Muscle layer of colon (tissue), 2 donors: ENCODE results near the gene LRRC32.

Source experiments
- H3K27ac ChIP-seq: one replicate; pipeline ENCODE4 v1.7.0; 2013; ENCODE audit warnings: low read depth, mild to moderate bottlenecking, low read length, moderate library complexity
- H3K27me3 ChIP-seq, 2 donors: one replicate each; pipeline ENCODE4 v1.7.0; 2013; ENCODE audit warnings: low read length in 2 of 2, mild to moderate bottlenecking in 2 of 2; ENCODE audit not compliant: insufficient read depth in 2 of 2, control insufficient read depth in 1 of 2
- H3K36me3 ChIP-seq: one replicate; pipeline ENCODE4 v1.7.0; 2013; ENCODE audit warnings: mild to moderate bottlenecking, low read length; ENCODE audit not compliant: insufficient read depth
- H3K4me1 ChIP-seq: one replicate; pipeline ENCODE4 v1.7.0; 2013; ENCODE audit warnings: mild to moderate bottlenecking, low read length; ENCODE audit not compliant: insufficient read depth
- H3K4me3 ChIP-seq, 2 donors: one replicate each; pipeline ENCODE4 v1.7.0; 2013; ENCODE audit warnings: low read length in 2 of 2, low read depth in 1 of 2, mild to moderate bottlenecking in 1 of 2, moderate library complexity in 1 of 2
- H3K9ac ChIP-seq: one replicate; pipeline ENCODE4 v1.7.0; 2013; ENCODE audit warnings: low read length
- H3K9me3 ChIP-seq: one replicate; pipeline ENCODE4 v1.7.0; 2013; ENCODE audit warnings: mild to moderate bottlenecking, low read length
- donor health status: abdominal sarcoma.
- donor health status: Adenocarcinoma of cecum.

Gene LRRC32

DNA sequence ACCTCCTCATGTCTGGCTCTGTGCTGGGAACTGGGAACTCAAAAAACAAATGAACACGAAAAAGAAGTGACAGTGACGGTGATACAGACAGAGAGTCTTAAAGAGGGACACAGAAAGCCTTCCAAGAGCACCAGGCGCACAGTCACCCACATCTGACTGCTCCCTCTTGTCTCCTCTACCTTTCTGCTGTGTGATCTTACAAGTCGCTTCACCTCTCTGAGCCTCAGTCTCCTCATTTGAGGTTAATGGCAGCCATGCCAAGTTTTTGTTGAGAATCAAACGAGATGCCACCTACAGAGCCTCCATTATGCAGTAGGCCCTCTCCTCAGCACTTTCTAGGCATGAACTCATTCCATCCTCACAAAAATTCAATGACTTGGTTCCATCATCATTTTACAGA, 3.7 kb downstream of the LRRC32 start:
- Histone ChIP-seq H3K4me1 (peaks cover 30% of the 10 kb centered on the region), H3K27ac (no peak overlapping the region), H3K27me3 (peaks cover 8 to 10% of the 10 kb centered on the region in 2 donors), H3K9me3 (no peaks in the 10 kb centered on the region), H3K4me3 (peak overlapping the region in 1 of 2 donors; percentile 23), H3K36me3 (no peaks in the 10 kb centered on the region), H3K9ac (no peak overlapping the region)

DNA sequence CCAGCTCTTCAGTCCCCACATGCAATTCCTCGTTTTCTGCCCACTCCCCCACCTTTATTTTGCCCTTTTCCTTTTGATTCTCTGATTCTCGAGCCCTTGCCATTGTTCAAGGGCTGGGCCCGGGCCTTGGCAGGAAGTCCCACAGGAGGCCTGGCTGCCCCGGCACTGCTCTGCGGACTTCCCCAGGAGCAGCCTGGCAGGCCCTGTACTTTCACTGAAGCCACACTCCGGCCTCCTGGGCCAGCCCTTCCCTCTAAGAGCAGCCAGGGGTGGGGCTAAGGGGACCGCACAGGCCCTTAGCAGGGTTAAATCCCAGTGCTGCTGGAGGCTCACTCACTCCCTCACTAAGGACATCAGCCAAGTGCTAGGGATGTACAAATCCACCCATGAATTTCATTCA, 4.1 kb downstream of the LRRC32 start:
- Histone ChIP-seq H3K27ac (no peak overlapping the region), H3K27me3 (peaks cover 8 to 10% of the 10 kb centered on the region in 2 donors), H3K9ac (no peak overlapping the region), H3K4me1 (peaks cover 30% of the 10 kb centered on the region), H3K36me3 (no peaks in the 10 kb centered on the region), H3K9me3 (no peaks in the 10 kb centered on the region), H3K4me3 (peak overlapping the region in 1 of 2 donors; percentile 23)

DNA sequence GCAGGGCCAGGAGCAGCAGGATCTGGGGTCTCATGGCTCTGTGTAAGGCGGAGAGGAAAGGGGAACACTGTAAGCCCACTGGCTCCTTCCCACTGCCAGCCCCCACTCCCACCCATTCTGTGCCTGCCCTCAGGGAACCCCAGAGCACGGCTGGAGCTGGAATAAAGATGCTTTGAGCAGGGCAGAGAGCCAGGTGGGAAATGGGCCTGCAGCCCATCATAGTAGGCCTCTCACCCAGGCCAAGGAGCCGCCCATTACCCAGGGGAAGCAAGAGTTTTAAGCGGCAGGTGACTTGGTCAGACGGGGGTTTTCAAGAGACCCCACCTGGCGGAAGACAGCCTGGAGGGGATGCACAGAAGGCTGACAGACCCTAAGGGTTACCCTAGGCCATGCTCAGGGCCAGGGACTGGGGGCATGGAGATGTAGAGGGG, 4.6 kb downstream of the LRRC32 start:
- Histone ChIP-seq H3K36me3 (no peaks in the 10 kb centered on the region), H3K9ac (no peak overlapping the region), H3K9me3 (no peaks in the 10 kb centered on the region), H3K4me1 (peaks cover 30% of the 10 kb centered on the region), H3K27ac (no peak overlapping the region), H3K27me3 (peaks cover 8 to 10% of the 10 kb centered on the region in 2 donors), H3K4me3 (peak overlapping the region in 1 of 2 donors; percentile 23)

DNA sequence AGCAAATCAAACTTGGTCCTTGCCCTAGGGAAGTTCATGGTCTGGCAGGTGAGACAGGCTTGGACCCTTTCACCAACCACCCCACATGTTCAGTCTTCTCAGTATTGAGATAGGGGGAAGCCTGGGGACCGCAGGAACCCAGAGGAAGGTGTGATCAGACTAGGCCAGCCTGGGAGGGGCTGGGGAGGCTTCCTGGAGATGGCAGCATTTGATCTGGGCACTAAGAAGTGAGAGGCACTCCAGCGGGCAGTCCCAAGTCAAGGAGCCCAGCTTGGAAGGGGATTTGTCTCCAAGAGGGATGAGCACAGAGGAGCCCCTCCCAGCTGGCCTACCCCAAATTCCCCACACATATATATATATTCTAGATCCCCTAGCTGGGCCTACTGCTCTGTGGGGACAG, 5.4 kb downstream of the LRRC32 start:
- Histone ChIP-seq H3K36me3 (no peaks in the 10 kb centered on the region), H3K4me1 (peaks cover 27% of the 10 kb centered on the region), H3K27ac (no peak overlapping the region), H3K9me3 (no peaks in the 10 kb centered on the region), H3K27me3 (peaks cover 4 to 6% of the 10 kb centered on the region in 2 donors), H3K9ac (no peak overlapping the region), H3K4me3 (no peak overlapping the region)

DNA sequence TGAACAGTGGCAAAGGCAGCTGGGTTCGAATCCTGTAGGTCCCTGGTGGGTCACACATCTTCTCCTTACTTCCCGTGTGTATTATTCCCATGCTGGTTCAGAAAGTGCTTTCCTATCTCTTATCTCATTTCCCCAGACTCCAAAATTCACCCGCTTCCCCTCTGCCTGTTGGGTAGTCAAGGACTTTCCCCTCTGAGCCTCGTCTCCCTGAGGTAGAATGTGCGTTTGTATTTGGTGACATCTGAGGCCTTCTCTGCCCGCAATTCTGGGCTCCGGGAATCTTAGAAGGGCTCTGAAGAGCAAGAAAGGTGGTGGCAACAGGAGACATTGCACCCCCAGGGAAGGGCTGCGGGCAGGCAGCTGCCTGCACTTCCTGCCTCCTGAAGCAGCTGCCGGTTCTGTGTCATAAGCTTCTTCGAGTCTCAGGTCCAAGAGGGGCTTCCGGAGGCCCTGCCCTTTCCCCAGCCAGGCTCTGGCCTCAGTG, 5.9 kb downstream of the LRRC32 start:
- Histone ChIP-seq H3K27ac (no peak overlapping the region), H3K36me3 (no peaks in the 10 kb centered on the region), H3K4me3 (no peak overlapping the region)

DNA sequence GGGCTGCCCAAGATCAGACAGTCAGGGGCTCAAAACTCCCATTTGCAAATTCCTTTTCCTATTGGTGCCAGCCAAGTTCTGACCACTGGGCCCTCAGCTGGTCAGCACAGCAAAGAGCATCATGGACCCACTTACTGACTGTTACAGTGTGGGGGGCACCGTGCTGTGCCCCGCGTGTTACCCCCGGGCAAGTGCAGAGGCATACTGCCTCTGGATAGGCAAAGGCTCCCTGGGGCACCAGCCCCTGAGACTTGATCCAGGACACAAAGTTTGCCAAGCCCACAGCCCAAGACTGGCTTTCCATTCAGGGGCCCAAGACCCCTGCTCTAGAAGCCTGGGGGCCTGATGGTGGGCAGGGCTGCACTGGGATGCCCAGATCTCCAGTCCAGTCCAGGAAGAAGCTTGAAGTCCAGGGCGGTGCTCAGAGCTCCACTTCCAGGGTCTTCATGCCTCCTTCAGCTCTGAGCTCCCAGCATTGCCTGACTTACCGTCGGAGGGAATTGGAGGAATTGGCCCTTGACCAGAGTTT, 6.6 kb downstream of the LRRC32 start:
- H3K4me3 ChIP-seq, result no peak overlapping the region
- H3K9ac ChIP-seq, result no peak overlapping the region
- no peaks in the 10 kb centered on the region for H3K36me3 ChIP-seq
- H3K27ac ChIP-seq, result no peak overlapping the region
- no peaks in the 10 kb centered on the region for H3K9me3 ChIP-seq
- H3K4me1 ChIP-seq, result peaks cover 20% of the 10 kb centered on the region
- no peaks in the 10 kb centered on the region for H3K27me3 ChIP-seq

More for the DNA sequence above, 5.9 kb downstream of the LRRC32 start:
- H3K9me3 ChIP-seq, result no peaks in the 10 kb centered on the region
- H3K27me3 ChIP-seq, result peaks cover under 1% of the 10 kb centered on the region in 2 donors
- H3K9ac ChIP-seq, result no peak overlapping the region
- peaks cover 22% of the 10 kb centered on the region for H3K4me1 ChIP-seq

DNA sequence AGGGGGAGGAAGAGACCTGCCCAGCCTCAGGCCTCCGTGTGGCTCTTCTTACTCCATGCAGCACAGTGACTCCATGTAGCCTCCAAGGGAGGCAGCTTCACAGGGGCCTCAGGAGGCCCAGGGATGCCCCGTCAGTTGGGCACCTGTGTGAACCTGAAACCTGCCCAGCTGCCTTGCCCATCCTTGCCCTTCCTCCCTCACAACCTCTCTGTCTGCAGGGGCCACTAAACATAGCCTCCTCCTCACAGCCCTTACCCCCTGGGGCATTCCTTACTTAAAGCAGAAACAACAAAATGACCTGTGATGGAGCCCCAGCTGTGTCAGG, 7.1 kb downstream of the LRRC32 start:
- H3K4me3 ChIP-seq, result no peak overlapping the region
- no peaks in the 10 kb centered on the region for H3K36me3 ChIP-seq
- H3K27me3 ChIP-seq, result no peaks in the 10 kb centered on the region
- H3K4me1 ChIP-seq, result peaks cover 20% of the 10 kb centered on the region
- H3K9me3 ChIP-seq, result no peaks in the 10 kb centered on the region
- H3K9ac ChIP-seq, result no peak overlapping the region
- no peak overlapping the region for H3K27ac ChIP-seq

DNA sequence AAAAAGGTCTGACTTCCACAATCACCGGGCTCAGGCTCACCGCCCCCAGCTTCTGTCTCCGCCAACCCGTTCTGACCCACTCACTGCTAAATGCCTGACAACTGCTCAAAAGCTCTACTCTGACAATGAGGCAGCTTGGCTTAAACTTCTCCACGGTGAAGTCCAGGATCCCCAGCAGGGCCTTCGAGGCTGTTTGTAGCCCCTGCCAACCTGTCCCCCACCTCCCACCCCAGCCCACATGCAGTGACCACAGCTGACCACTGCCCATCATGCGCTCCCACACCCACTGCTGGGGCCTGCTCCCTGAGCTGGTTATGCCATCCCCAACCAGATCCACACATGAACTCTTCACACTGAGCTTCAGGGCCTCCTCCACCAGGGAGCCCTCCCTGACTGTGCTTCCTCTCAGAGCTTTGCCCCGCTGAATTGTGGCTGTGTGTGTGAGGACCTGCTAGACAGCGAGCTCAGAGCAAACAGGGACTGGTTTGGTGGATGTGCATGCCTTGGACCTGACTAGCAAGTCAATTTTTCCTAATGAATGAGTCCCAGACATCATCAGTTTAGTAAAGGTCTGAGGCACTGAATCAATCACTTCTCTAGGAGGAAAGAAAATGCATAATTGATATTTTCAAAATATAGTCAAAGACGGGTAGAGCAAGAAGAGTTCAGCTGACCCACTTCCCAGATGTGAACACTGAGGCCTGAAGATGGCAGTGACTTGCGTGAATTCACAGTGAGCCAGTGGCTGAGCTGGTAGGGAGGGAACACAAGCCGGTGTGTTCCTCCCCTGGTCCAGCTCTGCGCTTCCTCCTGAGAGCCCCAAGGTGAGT, 7.7 kb downstream of the LRRC32 start:
- Histone ChIP-seq H3K9ac (no peak overlapping the region), H3K36me3 (no peaks in the 10 kb centered on the region), H3K4me1 (peaks cover 20% of the 10 kb centered on the region), H3K4me3 (no peak overlapping the region), H3K9me3 (no peaks in the 10 kb centered on the region), H3K27ac (no peak overlapping the region), H3K27me3 (no peaks in the 10 kb centered on the region)

DNA sequence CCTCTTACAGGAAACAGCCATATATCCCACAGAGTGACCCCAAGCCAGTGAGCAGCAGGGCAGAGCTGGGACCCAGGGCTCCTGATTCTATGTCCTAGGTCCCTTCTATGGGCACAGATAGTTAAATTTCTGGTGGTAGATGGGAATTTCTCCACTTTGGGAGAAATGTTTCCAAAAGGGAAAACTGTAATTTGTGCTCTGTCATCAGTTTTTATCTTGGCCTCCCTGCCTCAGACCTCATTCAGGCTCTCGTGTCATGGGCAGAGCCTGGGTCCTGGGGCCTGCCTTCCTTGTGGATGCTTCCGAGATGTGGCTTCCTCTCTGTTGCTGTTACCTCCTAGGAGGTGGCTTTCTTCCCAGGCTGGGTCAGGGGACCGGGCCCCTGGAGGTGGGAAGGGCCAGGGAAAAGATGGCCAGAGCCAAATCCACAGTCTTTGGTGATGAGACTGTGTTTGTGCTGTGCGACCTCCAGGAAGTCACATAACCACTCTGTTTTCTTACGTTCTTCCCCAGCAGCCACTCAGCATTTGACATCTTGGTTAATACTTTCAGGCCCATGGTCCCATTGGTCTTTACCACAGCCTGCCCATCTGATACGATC, 8.6 kb downstream of the LRRC32 start:
- Histone ChIP-seq H3K4me3 (no peak overlapping the region), H3K9ac (no peak overlapping the region), H3K36me3 (no peaks in the 10 kb centered on the region), H3K27me3 (no peaks in the 10 kb centered on the region), H3K4me1 (peaks cover 22% of the 10 kb centered on the region), H3K9me3 (no peaks in the 10 kb centered on the region), H3K27ac (no peak overlapping the region)

DNA sequence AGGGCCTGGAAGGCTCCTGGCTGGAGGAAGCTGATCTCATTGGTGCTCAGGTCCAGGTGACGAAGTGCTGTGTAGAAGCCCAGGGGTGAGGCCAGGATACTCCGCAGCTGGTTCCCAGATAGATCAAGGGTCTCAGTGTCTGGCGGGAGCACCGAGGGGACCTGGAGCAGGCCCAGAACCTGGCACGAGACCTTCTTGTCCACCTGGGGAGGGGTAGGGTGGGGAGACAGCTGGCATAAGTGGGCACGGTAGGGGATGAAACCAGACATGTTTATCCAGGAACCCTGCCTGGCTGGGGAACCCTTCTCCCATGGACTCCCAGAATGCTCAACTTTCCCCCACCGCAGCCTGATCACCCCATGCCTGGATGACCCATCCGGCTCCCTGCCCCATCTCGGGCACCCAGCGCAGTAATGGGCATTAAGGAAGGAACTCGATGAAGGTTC, 9.2 kb downstream of the LRRC32 start:
- Histone ChIP-seq H3K36me3 (no peaks in the 10 kb centered on the region), H3K9me3 (no peaks in the 10 kb centered on the region), H3K27ac (no peak overlapping the region), H3K4me1 (peaks cover 22% of the 10 kb centered on the region), H3K27me3 (no peaks in the 10 kb centered on the region), H3K4me3 (no peak overlapping the region), H3K9ac (no peak overlapping the region)

DNA sequence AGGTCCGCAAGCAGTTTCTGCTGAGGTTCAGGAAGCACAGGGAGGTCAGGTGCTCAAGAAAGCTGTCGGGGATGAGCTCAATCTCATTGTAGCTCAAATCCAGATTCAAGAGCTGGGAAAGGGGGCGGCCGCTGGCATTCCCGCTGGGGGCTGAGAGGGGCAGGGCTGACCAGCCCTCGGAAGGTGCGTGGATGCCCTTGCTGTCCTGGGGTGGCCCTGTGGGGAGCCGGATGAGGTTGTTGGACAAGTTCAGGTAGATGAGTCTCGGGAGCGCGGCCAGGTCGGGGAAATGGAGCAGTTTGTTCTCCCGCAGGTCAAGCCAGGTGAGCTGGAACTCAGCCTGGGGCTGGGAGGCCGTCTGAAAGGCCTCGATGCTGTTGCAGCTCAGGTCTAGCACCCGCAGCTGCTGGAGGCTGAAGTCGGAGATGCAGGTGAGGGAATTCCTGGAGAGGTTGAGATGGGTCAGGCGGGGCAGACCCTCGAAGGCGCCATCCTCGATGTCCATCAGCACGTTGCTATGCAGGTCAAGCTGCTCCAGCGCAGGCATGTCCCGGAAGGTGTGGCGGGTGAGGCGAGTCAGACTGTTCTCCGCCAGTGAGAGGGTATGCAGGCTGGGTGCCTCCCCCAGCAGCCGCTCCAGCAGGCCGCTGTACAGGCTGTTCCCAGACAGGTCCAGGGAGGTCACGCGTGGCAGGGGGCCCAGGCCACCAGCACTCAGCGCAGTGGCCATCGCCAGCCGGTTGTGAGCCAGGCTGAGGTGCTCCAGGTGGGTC, 9.8 kb downstream of the LRRC32 start:
- Histone ChIP-seq H3K9me3 (no peaks in the 10 kb centered on the region), H3K4me1 (peaks cover 22% of the 10 kb centered on the region), H3K27ac (no peak overlapping the region), H3K27me3 (no peaks in the 10 kb centered on the region), H3K36me3 (no peaks in the 10 kb centered on the region), H3K4me3 (no peak overlapping the region), H3K9ac (no peak overlapping the region)
